Nephron (organoid): ENCODE results near the gene DNAJC13.

Experiments used
- H3K27ac Mint-ChIP-seq, 3 experiments: 2 replicates each; pipeline ENCODE4 v1.8.0; 2020; ENCODE audit warnings: mixed read lengths in 3 of 3, mild to moderate bottlenecking in 2 of 3, moderate library complexity in 1 of 3
- H3K27me3 Mint-ChIP-seq: 2 replicates; pipeline ENCODE4 v1.8.0; 2021; ENCODE audit warnings: low read depth, mild to moderate bottlenecking, moderate library complexity, mixed read lengths
- H3K36me3 Mint-ChIP-seq: 2 replicates; pipeline ENCODE4 v1.8.0; 2020; ENCODE audit warnings: low read depth, mixed read lengths
- H3K4me1 Mint-ChIP-seq: 2 replicates; pipeline ENCODE4 v1.8.0; 2020; ENCODE audit warnings: mixed read lengths
- H3K4me3 Mint-ChIP-seq, 3 experiments: 2 replicates each; pipeline ENCODE4 v1.8.0; 2020; ENCODE audit warnings: mild to moderate bottlenecking in 3 of 3, mixed read lengths in 3 of 3, moderate library complexity in 2 of 3
- H3K9me3 Mint-ChIP-seq: 2 replicates; pipeline ENCODE4 v1.8.0; 2020; ENCODE audit warnings: mixed read lengths
- CTCF ChIP-seq, 3 experiments: fragments of 200-600 bp; sonication (generic); IDR thresholded peaks; one replicate each; pipeline ENCODE4 v1.5.0; 2021; ENCODE audit warnings: antibody characterized with exemption in 3 of 3; ENCODE audit not compliant: unreplicated experiment in 3 of 3

DNAJC13 gene

GRCh38 chr3:132461544-132461943, 44.2 kb downstream of the DNAJC13 start:
- no peaks in the 10 kb centered on the region for H3K27me3 Mint-ChIP-seq
- H3K4me1 Mint-ChIP-seq = no peaks in the 10 kb centered on the region
- no peaks in the 10 kb centered on the region for H3K9me3 Mint-ChIP-seq
- no peak overlapping the region for H3K27ac Mint-ChIP-seq
- TF ChIP-seq CTCF (IDR thresholded peaks at IDR 0.05; ENCODE audit: unreplicated experiment in 3 of 3) = no peak
- H3K36me3 Mint-ChIP-seq = peaks cover 55% of the 10 kb centered on the region
- no peak overlapping the region for H3K4me3 Mint-ChIP-seq

GRCh38 chr3:132464066-132464465, 46.8 kb downstream of the DNAJC13 start:
- no peak overlapping the region for H3K4me3 Mint-ChIP-seq
- H3K36me3 Mint-ChIP-seq = peaks cover 62% of the 10 kb centered on the region
- TF ChIP-seq CTCF (IDR thresholded peaks at IDR 0.05; ENCODE audit: unreplicated experiment in 3 of 3) = no peak
- H3K27me3 Mint-ChIP-seq = no peaks in the 10 kb centered on the region
- no peaks in the 10 kb centered on the region for H3K4me1 Mint-ChIP-seq
- no peak overlapping the region for H3K27ac Mint-ChIP-seq
- no peaks in the 10 kb centered on the region for H3K9me3 Mint-ChIP-seq

GRCh38 chr3:132469326-132469725, 52.0 kb downstream of the DNAJC13 start:
- no peak for TF ChIP-seq CTCF (IDR thresholded peaks at IDR 0.05; ENCODE audit: unreplicated experiment in 3 of 3)
- no peak overlapping the region for H3K4me3 Mint-ChIP-seq
- peaks cover 7% of the 10 kb centered on the region for H3K9me3 Mint-ChIP-seq
- H3K27ac Mint-ChIP-seq = no peak overlapping the region
- no peaks in the 10 kb centered on the region for H3K4me1 Mint-ChIP-seq
- peaks cover 70% of the 10 kb centered on the region for H3K36me3 Mint-ChIP-seq
- H3K27me3 Mint-ChIP-seq = no peaks in the 10 kb centered on the region

- Mint-ChIP-seq H3K36me3 (peaks cover 32% of the 10 kb centered on the region), H3K27ac (no peak overlapping the region), H3K4me3 (no peak overlapping the region), H3K27me3 (no peaks in the 10 kb centered on the region), H3K4me1 (no peaks in the 10 kb centered on the region), H3K9me3 (no peaks in the 10 kb centered on the region)
- TF ChIP-seq CTCF (IDR thresholded peaks at IDR 0.05; ENCODE audit: unreplicated experiment in 3 of 3) = no peak
Observed at GRCh38 chr3:132486099-132486498, 68.8 kb downstream of the DNAJC13 start.

- Mint-ChIP-seq H3K36me3 (peaks cover 33% of the 10 kb centered on the region), H3K27me3 (no peaks in the 10 kb centered on the region), H3K27ac (no peak overlapping the region), H3K4me3 (no peak overlapping the region), H3K4me1 (no peaks in the 10 kb centered on the region), H3K9me3 (no peaks in the 10 kb centered on the region)
- TF ChIP-seq CTCF (IDR thresholded peaks at IDR 0.05; ENCODE audit: unreplicated experiment in 3 of 3) = no peak
Observed at GRCh38 chr3:132488151-132488550, 70.8 kb downstream of the DNAJC13 start.

- H3K4me1 Mint-ChIP-seq = no peaks in the 10 kb centered on the region
- H3K36me3 Mint-ChIP-seq = peaks cover 61% of the 10 kb centered on the region
- no peak overlapping the region for H3K27ac Mint-ChIP-seq
- H3K27me3 Mint-ChIP-seq = no peaks in the 10 kb centered on the region
- no peaks in the 10 kb centered on the region for H3K9me3 Mint-ChIP-seq
- no peak for TF ChIP-seq CTCF (IDR thresholded peaks at IDR 0.05; ENCODE audit: unreplicated experiment in 3 of 3)
- no peak overlapping the region for H3K4me3 Mint-ChIP-seq
Observed at GRCh38 chr3:132499071-132499470, 81.8 kb downstream of the DNAJC13 start.
